ENCODE data around the gene PIK3C2B.
A peak's percentile ranks its signal among the peaks of the same experiment; 100 is the strongest.

The PIK3C2B gene

DNA sequence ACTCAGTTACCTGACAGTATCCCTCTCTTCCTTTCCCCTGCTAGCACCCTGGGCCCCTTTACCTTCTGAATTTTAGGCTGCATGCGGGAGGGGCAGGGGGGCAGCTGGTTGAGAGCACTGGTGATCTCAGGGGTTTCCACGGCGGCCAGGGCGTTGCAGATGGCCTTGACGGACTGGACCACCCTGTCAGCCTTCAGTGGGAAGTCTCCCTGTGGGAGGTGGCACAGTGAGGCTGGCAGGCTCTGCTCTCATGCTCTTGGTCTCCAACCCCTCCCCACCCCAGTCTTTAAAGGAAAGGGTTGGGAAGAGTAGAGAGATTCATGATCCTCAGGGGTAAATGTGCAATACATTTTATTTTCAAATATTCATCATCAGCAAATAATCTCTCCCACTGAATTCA lies 36.9 kb downstream of the PIK3C2B start:
- TF ChIP-seq CTCF (IDR thresholded peaks at IDR 0.05; ENCODE audit: low read depth, low read length, missing control alignments): no peak
- H3K4me3 ChIP-seq (ENCODE audit: low read depth, low read length): no peak overlapping the region
- no peak for DNase-seq (ENCODE audit: low read depth)

- H3K4me3 ChIP-seq (ENCODE audit: low read depth, low read length): no peak overlapping the region
- no peak for TF ChIP-seq CTCF (IDR thresholded peaks at IDR 0.05; ENCODE audit: low read depth, low read length, missing control alignments)
- DNase-seq (ENCODE audit: low read depth): no peak
Observed at GRCh38 chr1:204456826-204457442, 37.7 kb downstream of the PIK3C2B start.

DNA sequence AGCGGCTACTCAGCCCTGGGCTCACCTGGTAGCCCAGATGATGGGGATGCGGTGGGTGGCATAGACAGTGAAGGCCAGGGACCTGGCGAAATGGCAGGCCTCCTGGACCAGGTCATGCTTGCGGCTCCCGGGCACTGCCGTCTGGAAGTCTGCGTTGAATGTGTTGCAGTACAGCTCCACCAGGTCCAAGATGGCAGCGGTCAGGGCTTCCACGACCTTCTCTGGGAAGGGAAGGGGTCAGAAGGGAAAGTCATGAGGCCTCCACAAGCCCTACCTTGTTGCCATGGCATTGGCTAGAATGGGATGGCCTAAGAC lies 38.8 kb downstream of the PIK3C2B start:
- H3K4me3 ChIP-seq (ENCODE audit: low read depth, low read length): no peak overlapping the region
- TF ChIP-seq CTCF (IDR thresholded peaks at IDR 0.05; ENCODE audit: low read depth, low read length, missing control alignments): no peak
- DNase-seq (ENCODE audit: low read depth): no peak

DNA sequence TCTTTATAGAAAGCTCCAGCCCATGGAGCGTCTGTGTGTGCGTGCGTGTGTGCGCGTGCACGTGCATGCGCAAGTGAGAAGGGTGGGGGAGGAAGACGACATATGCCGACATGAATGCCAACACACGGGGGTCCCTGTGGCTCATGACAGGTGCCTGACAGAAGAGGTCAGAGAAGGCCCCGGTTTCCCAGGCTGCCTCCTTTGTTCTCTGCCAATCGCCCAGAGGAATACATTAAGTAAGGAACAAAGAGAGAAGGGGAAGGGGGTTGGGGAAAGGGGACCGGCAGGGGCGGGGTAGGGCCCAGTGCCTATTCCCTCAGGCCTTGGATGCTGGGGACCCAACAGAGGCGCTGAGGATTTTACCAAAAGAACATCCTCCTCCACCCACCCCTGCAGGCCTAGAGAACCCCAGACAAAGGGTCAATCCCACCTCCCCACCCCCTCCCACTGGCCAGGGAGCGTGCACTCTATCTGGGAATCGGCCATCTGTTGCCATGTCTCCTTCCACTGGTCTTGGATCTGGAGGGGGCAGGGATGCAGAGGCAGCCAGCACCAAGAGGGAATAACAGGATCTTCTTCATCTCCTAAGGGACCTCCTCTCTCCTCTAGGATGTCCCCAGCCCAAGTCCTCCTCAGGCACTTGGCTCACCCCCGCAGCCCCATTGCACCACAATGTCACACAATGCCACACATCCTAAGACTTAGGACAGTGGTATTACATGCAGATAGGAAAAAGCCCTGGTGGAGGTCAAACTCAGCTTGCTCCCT lies 39.4 kb downstream of the PIK3C2B start:
- no peak overlapping the region for H3K4me3 ChIP-seq (ENCODE audit: low read depth, low read length)
- DNase-seq (ENCODE audit: low read depth): no peak
- TF ChIP-seq CTCF (IDR thresholded peaks at IDR 0.05; ENCODE audit: low read depth, low read length, missing control alignments): no peak

GRCh38 chr1:204454476-204454875 lies 40.1 kb downstream of the PIK3C2B start:
- H3K4me3 ChIP-seq (ENCODE audit: low read depth, low read length): no peak overlapping the region
- no peak for TF ChIP-seq CTCF (IDR thresholded peaks at IDR 0.05; ENCODE audit: low read depth, low read length, missing control alignments)
- DNase-seq (ENCODE audit: low read depth): no peak

GRCh38 chr1:204453141-204453772 lies 41.3 kb downstream of the PIK3C2B start:
- peak; percentile 69 for DNase-seq (ENCODE audit: low read depth)
- H3K4me3 ChIP-seq (ENCODE audit: low read depth, low read length): no peak overlapping the region
- no peak for TF ChIP-seq CTCF (IDR thresholded peaks at IDR 0.05; ENCODE audit: low read depth, low read length, missing control alignments)

All from GM12864 (cell line).